Fibroblast of skin of abdomen (primary cell): ENCODE measurements around the gene NECTIN1.
A peak's percentile ranks its signal among the peaks of the same experiment; 100 is the strongest.

Experiments used
- DNase-seq: peaks from one replicate; pipeline ENCODE4 v3.0.0-alpha.2; 2013

NECTIN1 gene

DNA sequence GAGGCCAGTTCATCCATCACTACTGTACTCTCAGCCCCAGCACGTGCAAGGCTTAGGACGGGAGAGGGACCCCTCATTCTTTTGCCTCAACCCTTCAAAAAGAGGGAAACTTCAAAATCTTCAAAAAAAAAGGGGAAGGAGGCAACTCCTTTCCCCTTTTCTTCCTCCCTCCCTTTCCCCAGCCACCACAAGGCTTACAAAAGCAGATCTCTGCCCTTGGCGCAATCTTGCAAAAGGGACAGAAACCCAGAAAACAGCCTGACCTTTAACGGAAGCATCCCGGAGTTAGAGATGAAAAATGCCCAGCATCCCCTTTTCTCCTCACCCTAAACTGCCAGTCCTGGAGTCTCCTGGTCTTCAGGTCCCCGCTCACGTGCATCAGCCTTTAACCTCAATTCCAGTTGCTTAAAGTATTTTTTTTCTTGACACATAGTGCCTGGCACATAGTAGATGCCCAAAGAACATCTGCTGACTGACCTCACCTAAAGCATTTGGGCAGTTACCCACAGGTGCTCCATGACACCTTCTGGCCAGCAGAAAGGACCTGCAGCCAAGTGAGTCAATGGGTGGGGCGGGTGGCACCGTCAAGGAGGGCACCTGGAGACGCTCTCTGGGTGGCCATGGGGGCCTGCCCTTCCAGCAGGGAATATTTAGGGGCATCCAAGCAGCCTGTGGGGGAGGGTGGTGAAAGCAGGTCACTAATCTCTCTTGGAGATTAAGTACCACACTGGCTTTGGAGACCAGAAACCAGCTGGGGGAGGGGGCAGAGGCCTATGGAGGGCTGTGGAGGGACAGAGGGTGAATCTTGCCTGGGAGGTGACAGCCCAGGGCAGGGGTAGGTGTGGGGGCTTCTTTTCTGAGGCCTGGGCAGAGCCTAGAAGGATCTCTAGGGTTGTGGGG, 16.3 kb downstream of the NECTIN1 start:
- no peak for DNase-seq

DNA sequence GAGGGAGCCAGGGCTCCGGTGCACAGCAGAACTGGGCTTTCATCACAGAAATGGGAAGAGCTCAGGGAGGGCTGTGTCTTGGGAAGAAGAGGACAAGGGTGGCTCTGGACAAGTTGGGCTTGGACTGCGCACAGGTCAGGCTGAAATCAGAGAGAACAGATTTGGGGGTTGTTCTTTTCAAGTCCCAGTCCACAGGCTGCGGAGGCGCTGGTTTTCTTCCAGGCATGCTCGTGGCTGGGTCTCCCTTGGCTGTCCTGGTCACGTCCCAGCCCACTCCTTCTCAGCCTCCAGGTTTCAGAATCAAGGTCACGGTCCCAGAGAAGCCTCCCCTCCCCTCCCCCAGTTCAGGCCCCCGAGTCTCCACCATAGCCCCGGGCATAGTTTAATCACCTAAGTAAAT, 17.0 kb downstream of the NECTIN1 start:
- DNase-seq = no peak

- DNase-seq = no peak
Observed at GRCh38 chr11:119711476-119711875, 17.5 kb downstream of the NECTIN1 start.

- DNase-seq = no peak
Observed at GRCh38 chr11:119710417-119710816, 18.6 kb downstream of the NECTIN1 start.

DNA sequence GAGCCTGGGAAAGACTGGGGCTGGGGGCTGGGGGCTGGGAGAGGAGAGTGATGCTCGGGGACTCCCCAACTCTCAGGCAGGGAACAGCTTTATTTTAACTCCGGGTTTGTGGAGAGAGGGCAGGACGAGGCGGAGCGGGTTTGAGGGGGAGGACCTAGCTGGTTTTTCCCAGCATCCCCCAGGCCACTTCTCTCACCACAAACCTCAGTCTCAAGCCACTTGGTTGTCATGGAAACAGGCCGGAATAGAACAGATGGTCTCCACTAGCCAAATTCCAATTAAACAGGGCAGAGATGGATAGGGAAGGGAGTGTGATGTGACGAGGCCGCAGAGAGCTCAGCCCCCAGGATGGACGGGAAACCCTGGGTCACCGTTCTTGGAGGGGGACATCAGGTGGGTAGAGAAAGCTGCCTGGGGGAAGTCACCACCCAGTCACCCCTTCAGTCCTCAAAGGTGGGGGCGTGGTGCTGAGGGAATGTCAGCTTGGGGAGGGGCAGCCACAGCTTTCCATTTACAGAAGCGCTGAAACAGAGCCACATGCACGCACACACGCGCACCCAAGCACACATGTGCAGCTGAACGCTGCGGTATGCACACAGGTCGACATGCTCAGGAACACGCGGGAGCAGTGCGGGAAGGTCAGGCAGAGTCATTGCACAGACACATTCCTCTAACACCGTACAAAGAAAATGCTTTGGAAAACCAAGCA, 19.2 kb downstream of the NECTIN1 start:
- DNase-seq = peak; percentile 92

GRCh38 chr11:119709171-119709570, 19.8 kb downstream of the NECTIN1 start:
- no peak for DNase-seq

- no peak for DNase-seq
Observed at GRCh38 chr11:119708384-119708783, 20.6 kb downstream of the NECTIN1 start.

GRCh38 chr11:119706887-119707286, 22.1 kb downstream of the NECTIN1 start:
- DNase-seq = no peak

DNA sequence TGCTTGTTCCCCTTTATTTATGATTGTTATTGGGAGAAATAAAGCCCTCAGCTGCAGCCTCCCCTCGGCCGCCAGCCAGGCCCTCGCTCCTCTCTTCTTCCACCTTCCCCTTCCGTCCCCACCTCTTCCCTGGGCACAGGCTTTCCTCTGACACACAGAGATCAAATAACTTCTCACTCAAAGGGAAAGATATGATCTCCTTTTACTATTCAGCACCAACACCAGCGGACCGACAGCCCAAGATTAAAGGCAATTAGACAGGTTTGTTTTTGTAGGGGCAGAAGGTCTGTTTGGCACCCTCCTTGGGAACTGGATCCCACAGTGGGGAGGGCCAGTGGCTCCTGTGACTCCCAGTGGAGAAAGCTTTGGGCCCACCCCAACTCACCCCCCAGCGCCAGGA, 23.0 kb downstream of the NECTIN1 start:
- no peak for DNase-seq

DNA sequence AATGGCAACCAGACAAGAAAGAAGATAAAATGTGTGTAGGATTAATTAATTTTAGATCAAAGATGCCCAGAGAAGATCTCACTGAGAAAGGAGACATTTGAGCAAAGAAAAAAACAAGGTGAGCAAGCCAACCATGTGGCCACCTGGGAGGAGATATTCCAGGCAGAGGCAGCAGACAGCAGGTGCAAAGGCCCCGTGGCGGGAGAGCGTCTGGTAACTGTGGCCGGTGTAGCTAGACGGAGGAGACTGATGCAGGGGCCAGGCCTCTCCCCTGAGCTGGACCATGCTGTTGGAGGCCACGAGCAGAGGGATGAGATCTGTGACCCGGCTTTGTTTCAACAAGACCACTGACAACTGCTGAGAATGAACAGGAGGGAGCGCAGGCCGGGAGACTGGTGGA, 23.6 kb downstream of the NECTIN1 start:
- no peak for DNase-seq

GRCh38 chr11:119704849-119705248, 24.2 kb downstream of the NECTIN1 start:
- DNase-seq = no peak

DNA sequence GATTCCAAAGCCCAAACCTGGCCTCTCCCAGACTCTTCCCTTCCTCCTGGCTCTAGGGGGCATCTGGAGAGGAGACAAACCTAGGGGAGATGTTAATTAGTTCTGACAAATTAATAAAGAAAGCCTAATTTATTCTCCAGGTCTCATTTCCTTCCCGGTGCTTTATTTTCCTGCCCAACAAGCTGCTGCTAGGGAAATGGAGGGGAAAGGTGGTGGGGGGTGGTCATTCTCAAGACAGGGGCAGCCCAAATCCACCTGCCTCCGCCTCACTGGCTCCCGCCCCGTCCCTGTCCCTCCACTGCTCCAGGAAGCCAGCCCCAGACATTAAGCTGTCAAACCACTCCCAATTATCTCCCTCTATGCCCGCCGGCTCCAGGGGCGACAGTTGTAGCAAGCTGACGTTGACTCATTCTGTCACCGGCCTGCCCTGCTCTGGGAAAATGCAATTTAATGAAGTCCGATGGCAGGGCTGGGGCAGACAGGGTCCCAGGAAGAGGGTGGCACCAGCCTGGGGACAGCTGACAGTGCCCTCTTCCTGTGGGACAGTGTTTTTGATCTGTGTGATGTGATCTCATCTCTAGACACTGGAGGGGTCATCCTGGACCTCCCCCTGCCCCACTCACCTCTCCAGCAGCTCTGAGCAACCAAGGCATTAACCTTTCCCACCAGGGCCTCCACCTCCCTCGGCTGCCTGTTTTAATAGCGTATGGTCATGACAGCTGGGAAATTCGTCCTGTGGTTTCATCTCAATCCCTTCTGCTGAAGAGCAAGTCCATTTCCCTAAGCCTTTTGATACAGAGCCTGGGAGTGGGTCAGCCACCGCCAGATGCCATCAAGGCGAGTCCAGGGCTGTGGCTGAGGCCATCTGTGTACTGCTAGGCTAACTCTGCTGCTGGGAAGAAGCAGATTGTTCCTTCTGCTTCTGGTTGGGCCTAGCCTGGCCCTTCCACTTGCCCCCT, 27.1 kb downstream of the NECTIN1 start:
- DNase-seq = peak; percentile 62

DNA sequence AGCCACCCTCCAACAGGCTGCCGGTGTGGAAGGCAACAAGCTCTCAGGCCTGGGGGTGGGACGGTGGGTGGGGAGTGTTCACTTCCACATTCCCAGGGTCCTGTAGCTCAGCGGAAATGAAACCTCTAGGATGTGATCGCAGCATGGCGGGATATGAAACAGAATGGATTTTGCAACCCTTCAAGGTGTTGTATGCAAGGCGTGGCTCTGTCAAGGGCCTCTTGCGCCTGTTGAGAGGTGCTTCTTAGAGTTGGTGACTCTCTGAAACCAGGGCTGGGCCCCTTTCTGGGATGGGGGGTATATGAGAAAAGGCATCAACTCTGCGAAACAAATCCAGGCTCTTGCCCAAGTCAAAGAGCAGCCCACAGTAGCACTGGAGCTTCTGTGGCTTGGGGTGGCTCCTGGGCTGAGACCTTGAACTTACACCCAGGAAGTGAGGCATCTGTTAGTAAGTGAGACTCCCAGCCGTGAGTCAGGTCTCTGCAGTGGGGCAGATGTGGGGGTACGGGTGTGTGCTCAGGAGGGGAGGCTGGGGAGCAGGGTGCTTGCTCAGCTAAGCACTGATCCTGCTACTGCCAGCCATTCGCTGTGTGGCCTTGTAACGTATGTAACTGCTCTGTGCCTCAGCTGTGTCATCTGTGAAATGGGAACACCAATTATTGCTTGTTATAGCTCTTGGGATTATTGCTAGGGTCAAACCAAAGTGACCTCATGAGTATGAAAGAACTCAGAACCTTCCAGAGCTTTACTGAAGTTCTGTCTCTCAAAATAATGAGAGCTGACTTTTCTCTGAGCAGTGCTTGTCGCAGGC, 28.3 kb downstream of the NECTIN1 start:
- no peak for DNase-seq

DNA sequence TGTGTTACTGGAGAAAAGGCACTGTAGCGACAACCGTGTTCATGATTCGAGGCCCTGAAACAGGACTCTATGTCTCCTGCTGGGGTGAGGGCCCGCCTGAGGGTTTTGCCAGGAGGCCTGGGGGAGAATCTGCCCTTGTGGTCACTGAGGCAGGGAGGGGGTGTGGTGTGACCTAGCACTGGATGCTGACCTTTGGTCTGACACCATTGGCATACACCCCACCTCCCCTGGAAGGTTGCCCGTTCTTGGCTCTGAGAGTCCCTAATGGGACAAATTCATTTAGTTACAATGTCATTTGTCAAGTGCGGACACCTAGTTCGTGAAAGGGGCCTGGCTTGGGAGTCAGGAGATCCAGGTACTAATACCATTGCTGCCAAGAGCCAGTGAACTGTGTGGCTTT, 29.0 kb downstream of the NECTIN1 start:
- no peak for DNase-seq

DNA sequence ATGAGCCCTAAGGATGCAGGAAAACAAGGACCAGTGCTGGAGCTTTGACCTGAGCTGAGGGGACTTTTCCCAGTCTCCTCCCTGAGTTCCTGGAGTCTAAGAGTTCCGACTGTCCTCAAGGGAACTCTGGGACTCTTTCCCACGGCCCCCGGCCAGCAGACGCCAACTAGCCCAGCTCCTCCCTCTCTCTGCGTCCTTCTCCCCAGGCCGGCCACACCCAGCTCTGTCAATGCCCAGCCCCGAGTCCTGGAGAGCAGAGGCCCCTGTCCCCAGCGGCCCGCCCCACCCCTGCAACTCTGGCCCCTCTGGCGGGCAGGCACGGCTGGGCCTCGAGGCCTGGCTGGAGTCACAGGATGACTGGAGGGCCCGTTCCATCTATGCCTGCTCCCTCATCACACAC, 29.8 kb downstream of the NECTIN1 start:
- DNase-seq = no peak

DNA sequence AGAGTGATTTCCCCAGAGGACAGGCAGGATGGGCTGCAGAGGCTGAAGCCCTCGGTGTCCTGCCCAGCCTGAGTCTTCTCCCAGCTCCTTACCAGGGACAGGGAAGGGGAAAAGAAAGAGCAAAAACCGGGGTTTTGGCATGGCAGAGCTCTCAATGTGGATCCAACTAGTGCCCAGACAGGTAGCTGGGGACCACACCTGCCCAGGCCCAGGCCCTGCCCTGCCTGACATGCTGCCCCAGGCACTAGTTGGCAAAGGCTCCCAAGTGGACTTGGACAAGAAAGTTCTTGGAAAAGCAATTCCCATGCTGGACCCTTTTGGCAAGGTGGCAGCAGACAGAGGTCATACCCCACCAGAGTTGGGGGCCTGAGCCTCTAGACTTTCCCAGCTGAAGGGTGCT, 31.1 kb downstream of the NECTIN1 start:
- DNase-seq = no peak

DNA sequence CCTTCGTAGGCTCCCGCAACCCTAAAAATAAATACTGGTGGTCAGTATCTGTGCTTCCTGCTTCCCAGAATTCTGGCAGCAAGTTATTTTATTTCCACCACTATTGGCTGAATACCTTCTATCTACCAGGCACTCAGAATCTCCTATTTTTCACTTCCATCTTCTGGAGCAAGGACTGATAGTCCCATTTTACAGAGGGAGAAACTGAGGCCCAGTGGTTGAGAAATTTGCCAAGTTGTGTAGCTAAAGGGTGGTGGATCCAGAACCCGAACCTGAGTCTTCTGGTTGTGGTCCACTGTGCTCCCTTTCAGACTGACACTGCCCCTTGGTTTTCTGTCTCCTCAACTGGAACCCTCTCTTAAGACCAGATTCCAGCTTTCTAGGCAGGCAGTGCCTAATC, 31.6 kb downstream of the NECTIN1 start:
- DNase-seq = no peak

DNA sequence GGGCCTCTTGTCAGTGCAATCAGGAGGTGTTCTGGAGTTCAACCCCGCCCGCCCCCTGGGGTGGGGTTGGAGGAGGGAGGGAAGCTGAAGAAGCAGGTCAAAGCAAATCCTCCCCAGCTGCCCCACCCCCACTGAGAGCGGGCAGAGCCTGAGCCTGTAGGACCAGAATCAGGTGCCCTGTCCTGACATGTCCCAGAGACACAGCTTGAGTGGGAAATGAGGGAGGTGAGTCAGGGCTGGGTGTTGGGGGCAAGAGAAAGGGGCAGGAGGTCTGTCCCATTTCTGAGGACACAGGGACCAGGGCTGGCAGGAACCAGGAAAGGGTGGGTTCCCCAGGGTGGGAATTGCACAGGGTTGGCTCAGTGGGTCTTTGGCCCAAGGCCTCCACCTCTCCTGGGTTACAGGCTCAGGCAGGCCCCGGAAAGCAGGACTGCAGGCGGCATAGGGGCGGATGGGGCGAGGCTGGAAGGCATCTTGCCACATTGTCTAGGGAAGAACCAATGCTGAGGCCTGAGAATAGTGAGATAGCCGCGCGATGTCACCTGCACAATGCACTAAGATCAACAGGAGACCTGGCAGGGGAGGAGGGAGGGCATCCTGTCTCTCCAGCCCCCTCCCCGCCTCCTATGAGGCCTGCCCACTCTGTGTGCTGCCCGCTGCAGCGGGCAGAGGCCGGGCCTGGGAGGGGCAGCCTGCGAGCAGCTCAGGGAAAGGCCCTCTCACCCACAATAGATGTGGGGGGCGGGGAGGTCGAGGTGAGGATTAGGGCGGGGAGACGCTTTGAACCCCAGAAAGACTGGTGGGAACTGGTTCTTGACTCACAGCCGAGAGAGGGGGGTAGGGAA, 32.4 kb downstream of the NECTIN1 start:
- DNase-seq = no peak

DNA sequence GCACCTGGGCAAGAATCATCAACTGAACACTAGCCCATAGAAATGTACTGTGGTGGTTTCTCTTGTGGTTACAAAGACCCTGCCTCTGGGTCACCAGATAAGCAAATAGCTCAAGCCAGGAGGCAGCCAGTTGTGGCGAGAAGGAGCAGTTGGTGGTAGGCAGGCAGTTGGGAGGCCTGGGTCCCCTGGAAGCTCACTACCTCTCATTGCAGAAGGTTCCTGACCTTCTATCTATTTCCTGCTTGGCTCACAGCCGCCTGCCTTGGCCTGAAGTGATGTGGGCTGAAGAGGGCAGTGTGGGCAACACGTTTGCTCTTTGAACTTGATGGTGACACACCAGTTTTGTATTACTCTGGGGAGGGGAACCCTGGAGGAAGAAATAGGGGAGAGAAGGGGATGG, 34.7 kb downstream of the NECTIN1 start:
- no peak for DNase-seq

DNA sequence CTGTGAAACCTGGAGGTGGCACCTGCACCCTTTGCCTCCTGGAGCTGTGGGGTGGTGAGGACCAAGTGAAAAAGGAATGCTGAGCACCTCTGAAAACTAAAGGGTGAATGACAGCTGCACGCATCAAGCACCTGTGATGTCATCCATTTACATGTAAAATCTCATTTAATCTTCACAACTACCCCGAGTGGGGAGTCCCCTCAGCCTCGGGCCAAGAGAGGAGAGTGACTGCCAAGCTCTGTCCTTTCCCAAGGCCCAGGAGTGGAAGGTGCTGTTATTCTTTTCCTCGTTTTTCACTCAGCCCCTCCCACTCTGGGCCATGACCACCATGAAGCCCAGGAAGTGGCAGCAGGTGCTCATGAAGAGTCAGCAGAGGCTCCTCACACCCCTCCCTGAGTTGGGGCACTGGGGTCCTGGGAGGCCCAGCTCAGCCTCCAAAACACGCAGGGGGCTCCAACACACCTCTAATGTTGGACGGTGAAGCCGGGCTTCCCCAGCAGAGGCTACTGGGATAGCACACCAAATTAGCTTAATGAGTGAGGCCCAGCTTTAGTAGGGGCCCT, 35.7 kb downstream of the NECTIN1 start:
- DNase-seq = no peak

- no peak for DNase-seq
Observed at GRCh38 chr11:119692540-119692820, 36.5 kb downstream of the NECTIN1 start.
